OCI-LY7 (cell line): ENCODE measurements around the gene FNBP1. TPM values are rescaled to one million over a fixed set of nuclear protein-coding genes. Genes with fewer than 3 reads are reported as not detected.

Source experiments
- BruUV-seq: library from RNA; stranded (reverse); fragments of 400-500 nt; replicated peaks from 2 replicates; lab custom pipeline; 2021; lab: Mats Ljungman, UMichigan
- CTCF ChIA-PET: fragments of 300-600 bp; sonication (Branson Sonifier 250); formaldehyde crosslinking; loops from one replicate; lab custom pipeline; 2022; ENCODE audit warnings: antibody characterized with exemption; ENCODE audit not compliant: unreplicated experiment; lab: Charles Lee
- POLR2A ChIA-PET: fragments of 300-600 bp; sonication (Branson Sonifier 250); formaldehyde crosslinking; loops from one replicate; lab custom pipeline; 2022; ENCODE audit warnings: antibody characterized with exemption; lab: Charles Lee
- DNase-seq: peaks from one replicate; pipeline ENCODE4 v3.0.0-alpha.2; 2015; ENCODE audit warnings: low spot score
- H2AFZ ChIP-seq: fragments of 200-600 bp; sonication (generic), shearing (Covaris generic); 2 replicates; pipeline ENCODE4 v1.6.1; 2014; ENCODE audit warnings: mild to moderate bottlenecking, antibody characterized with exemption, low read length, moderate library complexity
- H3K27ac ChIP-seq: fragments of 200-600 bp; sonication (generic); 2 replicates; pipeline ENCODE4 v1.5.1; 2014; ENCODE audit warnings: mixed run types, low read depth, mild to moderate bottlenecking, moderate library complexity, low read length, inconsistent platforms; ENCODE audit not compliant: poor library complexity, severe bottlenecking
- H3K36me3 ChIP-seq: fragments of 200-600 bp; sonication (generic); 2 replicates; pipeline ENCODE4 v1.6.1; 2014; ENCODE audit warnings: mild to moderate bottlenecking, antibody characterized with exemption, low read length, moderate library complexity, mixed read lengths; ENCODE audit not compliant: insufficient read depth
- H3K4me1 ChIP-seq: fragments of 200-600 bp; sonication (generic); 2 replicates; pipeline ENCODE4 v1.5.1; 2014; ENCODE audit warnings: mild to moderate bottlenecking, low read length; ENCODE audit not compliant: insufficient read depth, poor library complexity, severe bottlenecking
- H3K4me2 ChIP-seq: fragments of 200-600 bp; sonication (generic); 2 replicates; pipeline ENCODE4 v1.6.1; 2014; ENCODE audit warnings: mild to moderate bottlenecking, low read length
- H3K4me3 ChIP-seq: fragments of 200-600 bp; sonication (generic); 2 replicates; pipeline ENCODE4 v1.5.1; 2014; ENCODE audit warnings: mild to moderate bottlenecking, low read depth, low read length; ENCODE audit not compliant: poor library complexity, severe bottlenecking
- H3K79me2 ChIP-seq: fragments of 200-600 bp; sonication (generic); 2 replicates; pipeline ENCODE4 v1.6.1; 2016; ENCODE audit warnings: low read depth, mild to moderate bottlenecking, low read length, moderate library complexity, mixed read lengths; ENCODE audit not compliant: insufficient read depth
- H3K9me2 ChIP-seq: fragments of 200-600 bp; sonication (generic); 2 replicates; pipeline ENCODE4 v1.6.1; 2016; ENCODE audit warnings: mild to moderate bottlenecking, low read length, mixed read lengths; ENCODE audit not compliant: insufficient read depth
- H3K9me3 ChIP-seq: fragments of 200-600 bp; sonication (generic); 2 replicates; pipeline ENCODE4 v1.6.1; 2014; ENCODE audit warnings: mild to moderate bottlenecking, mixed run types, low read length, mixed read lengths
- H4K20me1 ChIP-seq: fragments of 200-600 bp; sonication (generic); 2 replicates; pipeline ENCODE4 v1.6.1; 2014; ENCODE audit warnings: mild to moderate bottlenecking, antibody characterized with exemption, low read length, moderate library complexity, mixed read lengths; ENCODE audit not compliant: insufficient read depth
- EZH2phosphoT487 ChIP-seq: fragments of 200-600 bp; sonication (generic); IDR thresholded peaks from 2 replicates; pipeline ENCODE4 v1.6.1; 2018; ENCODE audit warnings: low read depth, borderline replicate concordance, mild to moderate bottlenecking, mixed run types, antibody characterized with exemption, low read length, moderate library complexity, mixed read lengths
- intact Hi-C: fragments of 100-400 bp; cut with micrococcal nuclease; formaldehyde crosslinking; loops from one replicate; pipeline ENCODE4 v1.10.0; 2022; ENCODE audit not compliant: unreplicated experiment
- total RNA-seq, 2 experiments: library from RNA; depleted of rRNA in 1 of 2; stranded (reverse); fragments of >200 nt in 1 of 2; shearing (Covaris generic) in 1 of 2; gene quantifications; 2 replicates each; pipeline ENCODE4 v1.2.3, GENCODE V29; 2014 to 2022
- TF ChIP-seq, protein P1 (sequence below): fragments of 200-600 bp; sonication (generic); conservative IDR thresholded peaks from 2 replicates; pipeline ENCODE4 v1.5.1; 2014; ENCODE audit warnings: mild to moderate bottlenecking, antibody characterized with exemption, low read length, moderate library complexity, mixed read lengths

Gene FNBP1
- total RNA-seq, 2 experiments from 2014 or later, result 93.3 to 164 TPM

DNA sequence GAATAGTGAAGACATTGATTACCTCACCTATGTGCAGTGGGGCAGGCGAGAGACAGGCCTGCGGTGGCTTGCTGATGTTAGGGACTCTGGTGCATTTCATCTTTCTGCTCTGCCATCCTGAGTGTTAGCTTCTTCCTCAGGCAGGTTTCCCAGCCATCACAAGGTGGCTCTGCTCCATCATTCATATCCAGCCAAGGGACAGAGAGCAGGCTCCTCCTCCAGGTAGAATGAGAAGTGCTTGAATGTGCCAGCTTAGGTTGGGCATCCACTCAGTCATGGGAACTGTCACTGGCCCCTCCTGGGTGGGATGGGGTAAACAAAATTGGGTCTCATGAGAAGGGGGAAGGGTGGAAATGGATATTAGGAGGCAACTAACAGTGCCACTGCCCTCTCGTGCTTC is 35.6 kb upstream of the FNBP1 start:
- H3K9me2 ChIP-seq, result no peaks in the 10 kb centered on the region
- TF ChIP-seq, protein P1, sequence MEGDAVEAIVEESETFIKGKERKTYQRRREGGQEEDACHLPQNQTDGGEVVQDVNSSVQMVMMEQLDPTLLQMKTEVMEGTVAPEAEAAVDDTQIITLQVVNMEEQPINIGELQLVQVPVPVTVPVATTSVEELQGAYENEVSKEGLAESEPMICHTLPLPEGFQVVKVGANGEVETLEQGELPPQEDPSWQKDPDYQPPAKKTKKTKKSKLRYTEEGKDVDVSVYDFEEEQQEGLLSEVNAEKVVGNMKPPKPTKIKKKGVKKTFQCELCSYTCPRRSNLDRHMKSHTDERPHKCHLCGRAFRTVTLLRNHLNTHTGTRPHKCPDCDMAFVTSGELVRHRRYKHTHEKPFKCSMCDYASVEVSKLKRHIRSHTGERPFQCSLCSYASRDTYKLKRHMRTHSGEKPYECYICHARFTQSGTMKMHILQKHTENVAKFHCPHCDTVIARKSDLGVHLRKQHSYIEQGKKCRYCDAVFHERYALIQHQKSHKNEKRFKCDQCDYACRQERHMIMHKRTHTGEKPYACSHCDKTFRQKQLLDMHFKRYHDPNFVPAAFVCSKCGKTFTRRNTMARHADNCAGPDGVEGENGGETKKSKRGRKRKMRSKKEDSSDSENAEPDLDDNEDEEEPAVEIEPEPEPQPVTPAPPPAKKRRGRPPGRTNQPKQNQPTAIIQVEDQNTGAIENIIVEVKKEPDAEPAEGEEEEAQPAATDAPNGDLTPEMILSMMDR, result no peak
- peaks cover 5% of the 10 kb centered on the region; the same call in 1 of the 2 replicates for H3K79me2 ChIP-seq
- H2AFZ ChIP-seq, result no peak overlapping the region
- no peaks in the 10 kb centered on the region for H4K20me1 ChIP-seq
- no TSS peak for BruUV-seq
- no peaks in the 10 kb centered on the region for H3K9me3 ChIP-seq
- H3K4me3 ChIP-seq, result no peak overlapping the region
- CTCF ChIA-PET, result no interaction called here
- H3K4me1 ChIP-seq, result no peaks in the 10 kb centered on the region
- no peak overlapping the region for H3K27ac ChIP-seq
- POLR2A ChIA-PET, result no interaction called here
- no peak overlapping the region for H3K4me2 ChIP-seq
- DNase-seq, result no peak
- intact Hi-C loops, result no loop called here
- H3K36me3 ChIP-seq, result peaks cover 76% of the 10 kb centered on the region

DNA sequence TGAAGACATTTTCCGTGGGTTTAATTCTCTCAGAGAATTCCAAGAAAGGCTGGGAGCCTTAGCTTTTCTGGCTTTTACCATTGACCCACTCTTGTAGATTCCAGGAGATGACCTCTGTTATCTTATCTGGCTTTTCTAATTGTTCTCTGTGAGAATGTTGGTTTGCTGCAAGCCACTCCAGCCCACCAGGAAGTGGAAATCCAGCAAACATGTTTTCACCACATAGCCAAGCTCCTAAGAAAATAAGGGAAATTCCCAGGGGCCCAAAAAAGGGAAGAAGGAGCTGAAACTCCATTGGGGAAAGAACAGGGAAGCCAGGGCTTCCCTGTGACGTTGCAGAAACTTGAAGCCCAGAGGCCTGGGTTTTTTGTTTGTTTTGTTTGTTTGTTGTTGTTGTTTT is 30.4 kb upstream of the FNBP1 start:
- DNase-seq, result no peak
- no peak overlapping the region for H3K4me2 ChIP-seq
- H2AFZ ChIP-seq, result no peak overlapping the region
- H3K4me3 ChIP-seq, result no peak overlapping the region
- H4K20me1 ChIP-seq, result no peaks in the 10 kb centered on the region
- CTCF ChIA-PET, result no interaction called here
- H3K4me1 ChIP-seq, result no peaks in the 10 kb centered on the region
- no peaks in the 10 kb centered on the region for H3K9me3 ChIP-seq
- no TSS peak for BruUV-seq
- TF ChIP-seq EZH2phosphoT487, result no peak
- TF ChIP-seq, protein P1, result no peak
- peaks cover 33% of the 10 kb centered on the region for H3K36me3 ChIP-seq
- peaks cover 42% of the 10 kb centered on the region; the same call in 1 of the 2 replicates for H3K79me2 ChIP-seq
- no peak overlapping the region for H3K27ac ChIP-seq
- POLR2A ChIA-PET, result no interaction called here
- no peaks in the 10 kb centered on the region for H3K9me2 ChIP-seq
- intact Hi-C loops, result no loop called here

DNA sequence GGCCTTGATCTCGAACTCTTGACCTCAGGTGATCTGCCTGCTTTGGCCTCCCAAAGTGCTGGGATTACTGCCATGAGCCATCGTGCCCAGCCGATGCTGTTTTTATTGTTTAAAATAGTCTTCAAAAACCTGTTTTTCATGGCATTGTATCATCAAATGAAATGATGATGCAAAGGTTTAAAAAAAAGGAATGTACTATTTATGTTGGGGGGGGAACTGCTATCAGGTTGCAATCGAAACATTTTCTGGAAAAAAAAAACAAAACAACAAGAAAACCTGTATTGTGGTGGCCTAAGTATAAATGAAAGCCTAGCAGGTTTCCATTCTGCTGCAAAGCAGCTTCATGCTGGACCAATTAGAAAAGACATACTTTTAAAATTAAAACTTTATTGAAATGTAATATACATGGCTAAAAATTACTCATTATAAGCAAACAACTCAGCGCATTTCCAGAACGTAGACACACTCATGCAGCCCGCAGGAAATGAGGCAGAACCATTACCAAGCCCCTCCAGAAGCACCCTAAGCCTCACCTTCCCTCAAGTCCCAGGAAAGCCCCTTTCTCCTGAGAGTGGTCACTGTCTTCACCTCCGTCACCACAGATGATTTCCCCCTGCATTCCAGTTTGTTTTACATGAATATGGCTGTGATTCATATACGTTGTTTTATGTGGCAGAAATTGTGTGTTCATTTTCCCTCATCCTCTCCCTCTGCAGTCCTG is 29.7 kb upstream of the FNBP1 start:
- Histone ChIP-seq H2AFZ (no peak overlapping the region), H3K4me1 (no peaks in the 10 kb centered on the region), H3K36me3 (peaks cover 28% of the 10 kb centered on the region), H3K4me3 (no peak overlapping the region), H3K4me2 (no peak overlapping the region), H3K79me2 (peaks cover 49% of the 10 kb centered on the region; the same call in 1 of the 2 replicates), H3K9me3 (no peaks in the 10 kb centered on the region), H3K9me2 (no peaks in the 10 kb centered on the region), H4K20me1 (no peaks in the 10 kb centered on the region), H3K27ac (no peak overlapping the region)
- POLR2A ChIA-PET, result interaction anchor here (0.6 kb wide), 1 partner anchor 85 kb away, joined by 6 read pairs; no protein-coding TSS in a partner anchor
- CTCF ChIA-PET, result no interaction called here
- intact Hi-C loops, result no loop called here
- no TSS peak for BruUV-seq
- no peak for DNase-seq
- TF ChIP-seq, protein P1, result no peak
- no peak for TF ChIP-seq EZH2phosphoT487
